A549 (cell line): ENCODE results near the gene RAMP1.

ENCODE experiments used
- BHLHE40 ChIP-seq: IDR thresholded peaks from 2 replicates; pipeline ENCODE4 v1.6.1; 2012; ENCODE audit warnings: low read depth, low read length, inconsistent platforms
- CEBPB ChIP-seq, 2 experiments: fragments of >200 bp in 1 of 2; sonication (Bioruptor Twin) in 1 of 2; formaldehyde crosslinking in 1 of 2; IDR thresholded peaks; 2 replicates each; pipeline ENCODE4 v1.6.1; 2012 to 2016
- EP300 ChIP-seq, 2 experiments: fragments of >200 bp; sonication (Bioruptor Twin); formaldehyde crosslinking; IDR thresholded peaks; 2 replicates in 1 of 2; 3 replicates in 1 of 2; pipeline ENCODE4 v1.6.1; 2016 to 2017
- POLR2A ChIP-seq: IDR thresholded peaks from 2 replicates; pipeline ENCODE4 v1.6.1; 2012; ENCODE audit warnings: mild to moderate bottlenecking, low read length
- RAD21 ChIP-seq, 2 experiments: fragments of >200 bp in 1 of 2; sonication (Bioruptor Twin) in 1 of 2; formaldehyde crosslinking in 1 of 2; IDR thresholded peaks in 1 of 2; conservative IDR thresholded peaks in 1 of 2; 2 replicates in 1 of 2; 3 replicates in 1 of 2; pipeline ENCODE4 v1.6.1; 2012 to 2018; ENCODE audit warnings: inconsistent platforms in 1 of 2
- USF2 ChIP-seq: fragments of 450-650 bp; IDR thresholded peaks from 2 replicates; pipeline ENCODE4 v1.6.1; 2014; ENCODE audit warnings: antibody characterized with exemption
- ZFP36 ChIP-seq: fragments of 450-650 bp; IDR thresholded peaks from 2 replicates; pipeline ENCODE4 v1.6.1; 2014; ENCODE audit warnings: borderline replicate concordance; ENCODE audit not compliant: partially characterized antibody
- ZNF302 ChIP-seq: fragments of 250-450 bp; sonication (Bioruptor Pico); IDR thresholded peaks from 2 replicates; pipeline ENCODE4 v1.9.0; 2021; ENCODE audit warnings: inconsistent platforms, mild to moderate bottlenecking, moderate library complexity
- TF ChIP-seq, protein P1 (sequence below): fragments of >200 bp; sonication (Bioruptor Twin); formaldehyde crosslinking; IDR thresholded peaks from 3 replicates; pipeline ENCODE4 v1.5.1; 2016

GRCh38 chr2:237946423-237946822, 87.0 kb downstream of the RAMP1 start:
- TF ChIP-seq ZNF302 (CRISPR knock-in tag) (no peak), CEBPB (IDR thresholded peaks at IDR 0.05) (no peak), USF2 (no peak), BHLHE40 (no peak), EP300 (IDR thresholded peaks at IDR 0.05) (no peak), POLR2A (no peak), ZFP36 (no peak), RAD21 (conservative IDR thresholded peaks at IDR 0.05 in 1 of 2, IDR thresholded peaks at IDR 0.05 in 1 of 2) (no peak)
- TF ChIP-seq, protein P1, sequence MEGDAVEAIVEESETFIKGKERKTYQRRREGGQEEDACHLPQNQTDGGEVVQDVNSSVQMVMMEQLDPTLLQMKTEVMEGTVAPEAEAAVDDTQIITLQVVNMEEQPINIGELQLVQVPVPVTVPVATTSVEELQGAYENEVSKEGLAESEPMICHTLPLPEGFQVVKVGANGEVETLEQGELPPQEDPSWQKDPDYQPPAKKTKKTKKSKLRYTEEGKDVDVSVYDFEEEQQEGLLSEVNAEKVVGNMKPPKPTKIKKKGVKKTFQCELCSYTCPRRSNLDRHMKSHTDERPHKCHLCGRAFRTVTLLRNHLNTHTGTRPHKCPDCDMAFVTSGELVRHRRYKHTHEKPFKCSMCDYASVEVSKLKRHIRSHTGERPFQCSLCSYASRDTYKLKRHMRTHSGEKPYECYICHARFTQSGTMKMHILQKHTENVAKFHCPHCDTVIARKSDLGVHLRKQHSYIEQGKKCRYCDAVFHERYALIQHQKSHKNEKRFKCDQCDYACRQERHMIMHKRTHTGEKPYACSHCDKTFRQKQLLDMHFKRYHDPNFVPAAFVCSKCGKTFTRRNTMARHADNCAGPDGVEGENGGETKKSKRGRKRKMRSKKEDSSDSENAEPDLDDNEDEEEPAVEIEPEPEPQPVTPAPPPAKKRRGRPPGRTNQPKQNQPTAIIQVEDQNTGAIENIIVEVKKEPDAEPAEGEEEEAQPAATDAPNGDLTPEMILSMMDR: no peak
